GM12878 (cell line): ENCODE results near the gene MDK. TPM values are rescaled to one million over a fixed set of nuclear protein-coding genes. Genes with fewer than 3 reads are reported as not detected.

Experiments
- ATAC-seq: fragments of 200-7000 bp; cut with Tn5 transposase; 3 replicates; pipeline ENCODE4 v1.9.1; 2020; ENCODE audit warnings: mild to moderate bottlenecking, moderate library complexity
- BruUV-seq: library from RNA; stranded (reverse); fragments of 400-500 nt; replicated peaks from 2 replicates; lab custom pipeline; 2021; lab: Mats Ljungman, UMichigan
- CTCF ChIA-PET: fragments of 300-600 bp; sonication (Branson Sonifier 250); formaldehyde crosslinking; extraction: SDS; loops from one replicate; lab custom pipeline; 2021; ENCODE audit warnings: inconsistent platforms; lab: Yijun Ruan, JAX
- POLR2A ChIA-PET: fragments of 350-600 bp; formaldehyde crosslinking; extraction: SDS; loops from one replicate; lab custom pipeline; 2021; ENCODE audit warnings: inconsistent platforms; lab: Charles Lee
- RAD21 ChIA-PET: fragments of 300-600 bp; sonication (Branson Sonifier 250); formaldehyde crosslinking; loops from one replicate; lab custom pipeline; 2023; ENCODE audit warnings: antibody characterized with exemption; ENCODE audit not compliant: unreplicated experiment; lab: Charles Lee
- SMC1A ChIA-PET: fragments of 300-600 bp; sonication (Branson Sonifier 250); formaldehyde crosslinking; loops from one replicate; lab custom pipeline; 2023; ENCODE audit not compliant: unreplicated experiment, uncharacterized antibody; lab: Charles Lee
- DNase-seq: peaks from one replicate; pipeline ENCODE4 v3.0.0-alpha.2; 2011; ENCODE audit warnings: low read depth, low spot score
- FAIRE-seq: peaks from 3 replicates; lab custom pipeline; 2011; peaks lifted over from hg19 to GRCh38; lab: Jason Lieb, UNC
- H2AFZ ChIP-seq: 2 replicates; pipeline ENCODE4 v1.6.0; 2011; ENCODE audit warnings: low read depth, low read length, control low read depth; ENCODE audit not compliant: control insufficient read depth
- H3K27ac ChIP-seq: 2 replicates; pipeline ENCODE4 v1.5.1; 2011; ENCODE audit warnings: control low read depth; ENCODE audit not compliant: control insufficient read depth, insufficient read depth
- H3K27me3 ChIP-seq, 2 experiments: replicated peaks in 1 of 2; 2 replicates each; pipeline versions ENCODE4 v1.6.0 to v1.6.1; 2011; ENCODE audit warnings: low read length in 1 of 2; ENCODE audit not compliant: control insufficient read depth in 2 of 2, insufficient read depth in 2 of 2
- H3K36me3 ChIP-seq, 2 experiments: 2 replicates each; pipeline ENCODE4 v1.5.1; 2011; ENCODE audit warnings: low read length in 1 of 2; ENCODE audit not compliant: control insufficient read depth in 2 of 2, insufficient read depth in 2 of 2
- H3K4me1 ChIP-seq: 2 replicates; pipeline ENCODE4 v1.6.1; 2011; ENCODE audit warnings: mild to moderate bottlenecking, low read length, moderate library complexity, mixed read lengths; ENCODE audit not compliant: control insufficient read depth, insufficient read depth
- H3K4me2 ChIP-seq: 2 replicates; pipeline ENCODE4 v1.6.0; 2011; ENCODE audit warnings: control low read depth; ENCODE audit not compliant: control insufficient read depth, insufficient read depth
- H3K4me3 ChIP-seq: fragments of 200-600 bp; sonication (generic); 2 replicates; pipeline ENCODE4 v1.5.1; 2016
- H3K79me2 ChIP-seq: 2 replicates; pipeline ENCODE4 v1.6.0; 2011; ENCODE audit warnings: low read length; ENCODE audit not compliant: control insufficient read depth, insufficient read depth
- H3K9ac ChIP-seq: 2 replicates; pipeline ENCODE4 v1.8.0; 2011; ENCODE audit warnings: low read length, control low read depth, mixed read lengths; ENCODE audit not compliant: control insufficient read depth, insufficient read depth
- H3K9me3 ChIP-seq: replicated peaks from 3 replicates; pipeline ENCODE4 v1.5.1; 2011; ENCODE audit warnings: mild to moderate bottlenecking, low read length; ENCODE audit not compliant: control insufficient read depth, insufficient read depth
- H4K20me1 ChIP-seq: 2 replicates; pipeline ENCODE4 v1.6.0; 2011; ENCODE audit not compliant: control insufficient read depth, insufficient read depth
- CHD1 ChIP-seq: IDR thresholded peaks from 2 replicates; pipeline ENCODE4 v1.6.1; 2012; ENCODE audit warnings: low read depth, low read length, improper control_type of control experiment
- ZNF384 ChIP-seq: IDR thresholded peaks from 2 replicates; pipeline ENCODE4 v1.6.1; 2012; ENCODE audit warnings: low read depth, mild to moderate bottlenecking, low read length, improper control_type of control experiment, borderline replicate concordance
- WGBS: methylation state at CpG from one replicate; pipeline ENCODE4 v1.1.6; 2016; ENCODE audit warnings: low lambda C conversion rate; ENCODE audit not compliant: insufficient replicate concordance, insufficient coverage; ENCODE audit errors: missing lambda C conversion rate; 5-methylcytosine and 5-hydroxymethylcytosine counted together
- in situ Hi-C: fragments of 300-500 bp; cut with MboI; formaldehyde crosslinking; loops from 9 replicates; pipeline ENCODE4 v1.14.3; 2018; ENCODE audit warnings: mixed read lengths
- intact Hi-C: fragments of 100-400 bp; cut with micrococcal nuclease; formaldehyde crosslinking; loops from one replicate; pipeline ENCODE4 v1.14.2; 2022; ENCODE audit not compliant: unreplicated experiment
- polyA plus RNA-seq, 11 experiments: library from polyadenylated mRNA; depleted of rRNA in 4 of 11; unstranded in 6 of 11; stranded (reverse) in 5 of 11; fragments of >200 nt; fragmentation: Nextera tagmentation in 4 of 11; fragmentation: Illumina TruSeq in 1 of 11; extraction: Ambion mirVana in 4 of 11; extraction: Trizol in 1 of 11; gene quantifications; 1 replicate in 1 of 11; 2 replicates in 10 of 11; pipeline versions ENCODE4 v1.2.1 to v1.2.3, GENCODE V29; 2011 to 2016; ENCODE audit warnings: inconsistent platforms in 2 of 11, missing spikeins in 2 of 11, low read depth in 1 of 11
- total RNA-seq, 4 experiments: library from RNA; depleted of rRNA in 3 of 4; stranded (reverse); fragments of >200 nt in 3 of 4; fragmentation: Illumina TruSeq in 1 of 4; extraction: Trizol in 1 of 4; gene quantifications; 2 replicates each; pipeline versions ENCODE4 v1.2.1 to v1.2.3, GENCODE V29; 2013 to 2021
- TF ChIP-seq, protein P1 (sequence below): fragments of 450-650 bp; formaldehyde crosslinking; IDR thresholded peaks from 2 replicates; pipeline ENCODE4 v1.4.0; 2022; ENCODE audit warnings: mild to moderate bottlenecking, moderate library complexity
- TF ChIP-seq, protein P2 (sequence below): fragments of 450-650 bp; IDR thresholded peaks from 2 replicates; pipeline ENCODE4 v1.6.1; 2016; ENCODE audit warnings: mild to moderate bottlenecking
- TF ChIP-seq, protein P3 (sequence below): fragments of 450-650 bp; conservative IDR thresholded peaks from 2 replicates; pipeline ENCODE4 v1.6.1; 2017; ENCODE audit warnings: mild to moderate bottlenecking, moderate library complexity
- TF ChIP-seq, protein P4 (sequence below), 3 experiments: IDR thresholded peaks in 2 of 3; conservative IDR thresholded peaks in 1 of 3; 2 replicates each; pipeline ENCODE4 v1.5.1; 2011; ENCODE audit warnings: low read depth in 3 of 3, low read length in 3 of 3, mild to moderate bottlenecking in 3 of 3, control low read depth in 2 of 3, moderate library complexity in 2 of 3, inconsistent platforms in 1 of 3, mixed read lengths in 1 of 3; ENCODE audit not compliant: control insufficient read depth in 2 of 3, insufficient read depth in 1 of 3; ENCODE audit errors: extremely low read depth in 1 of 3

The MDK gene
- total and polyA plus RNA-seq, 10 of the 15 experiments (the other 5 are each of a cell fraction or from before 2014, with no cell fraction given): 0.77 to 17.8 (median 9.9) TPM

DNA sequence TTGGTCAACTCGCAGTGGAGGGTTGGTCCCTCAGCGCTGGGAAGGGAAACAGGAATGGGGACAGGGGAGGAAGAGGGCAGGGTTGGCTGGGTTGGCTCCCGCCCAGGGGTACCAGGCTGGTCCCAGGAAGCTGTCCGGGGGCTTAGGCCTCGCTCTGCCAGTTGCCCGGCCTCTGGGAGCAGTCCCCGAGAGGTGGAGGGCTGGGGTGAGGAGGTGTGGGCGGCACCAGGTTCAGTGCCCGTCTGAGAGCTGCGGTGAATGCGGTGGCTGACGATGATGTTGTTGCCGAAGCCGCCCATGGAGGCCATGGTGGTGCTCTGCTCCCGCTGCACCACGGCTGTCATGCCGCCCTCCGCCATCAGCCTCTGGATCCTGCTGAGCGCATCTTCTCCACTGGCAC, 16.1 kb downstream of the MDK start:
- intact Hi-C loops (no loop called here), in situ Hi-C loops (loop anchor here (10.0 kb wide), 1 partner anchor 137 kb away; no protein-coding TSS in a partner anchor)
- no peaks in the 10 kb centered on the region for H3K9me3 ChIP-seq
- H3K9ac ChIP-seq: no peak overlapping the region
- 96% methylated on average over 15 of the region's 19 CpGs for WGBS
- no peak for FAIRE-seq
- DNase-seq: no peak
- no peaks in the 10 kb centered on the region for H3K79me2 ChIP-seq
- TF ChIP-seq, protein P1, sequence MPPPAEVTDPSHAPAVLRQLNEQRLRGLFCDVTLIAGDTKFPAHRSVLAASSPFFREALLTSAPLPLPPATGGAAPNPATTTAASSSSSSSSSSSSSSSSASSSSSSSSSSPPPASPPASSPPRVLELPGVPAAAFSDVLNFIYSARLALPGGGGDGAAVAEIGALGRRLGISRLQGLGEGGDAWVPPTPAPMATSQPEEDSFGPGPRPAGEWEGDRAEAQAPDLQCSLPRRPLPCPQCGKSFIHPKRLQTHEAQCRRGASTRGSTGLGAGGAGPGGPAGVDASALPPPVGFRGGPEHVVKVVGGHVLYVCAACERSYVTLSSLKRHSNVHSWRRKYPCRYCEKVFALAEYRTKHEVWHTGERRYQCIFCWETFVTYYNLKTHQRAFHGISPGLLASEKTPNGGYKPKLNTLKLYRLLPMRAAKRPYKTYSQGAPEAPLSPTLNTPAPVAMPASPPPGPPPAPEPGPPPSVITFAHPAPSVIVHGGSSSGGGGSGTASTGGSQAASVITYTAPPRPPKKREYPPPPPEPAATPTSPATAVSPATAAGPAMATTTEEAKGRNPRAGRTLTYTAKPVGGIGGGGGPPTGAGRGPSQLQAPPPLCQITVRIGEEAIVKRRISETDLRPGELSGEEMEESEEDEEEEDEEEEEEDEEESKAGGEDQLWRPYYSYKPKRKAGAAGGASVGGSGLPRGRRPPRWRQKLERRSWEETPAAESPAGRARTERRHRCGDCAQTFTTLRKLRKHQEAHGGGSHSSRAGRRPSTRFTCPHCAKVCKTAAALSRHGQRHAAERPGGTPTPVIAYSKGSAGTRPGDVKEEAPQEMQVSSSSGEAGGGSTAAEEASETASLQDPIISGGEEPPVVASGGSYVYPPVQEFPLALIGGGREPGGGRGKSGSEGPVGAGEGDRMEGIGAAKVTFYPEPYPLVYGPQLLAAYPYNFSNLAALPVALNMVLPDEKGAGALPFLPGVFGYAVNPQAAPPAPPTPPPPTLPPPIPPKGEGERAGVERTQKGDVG (CRISPR knock-in tag): no peak
- TF ChIP-seq, protein P2, sequence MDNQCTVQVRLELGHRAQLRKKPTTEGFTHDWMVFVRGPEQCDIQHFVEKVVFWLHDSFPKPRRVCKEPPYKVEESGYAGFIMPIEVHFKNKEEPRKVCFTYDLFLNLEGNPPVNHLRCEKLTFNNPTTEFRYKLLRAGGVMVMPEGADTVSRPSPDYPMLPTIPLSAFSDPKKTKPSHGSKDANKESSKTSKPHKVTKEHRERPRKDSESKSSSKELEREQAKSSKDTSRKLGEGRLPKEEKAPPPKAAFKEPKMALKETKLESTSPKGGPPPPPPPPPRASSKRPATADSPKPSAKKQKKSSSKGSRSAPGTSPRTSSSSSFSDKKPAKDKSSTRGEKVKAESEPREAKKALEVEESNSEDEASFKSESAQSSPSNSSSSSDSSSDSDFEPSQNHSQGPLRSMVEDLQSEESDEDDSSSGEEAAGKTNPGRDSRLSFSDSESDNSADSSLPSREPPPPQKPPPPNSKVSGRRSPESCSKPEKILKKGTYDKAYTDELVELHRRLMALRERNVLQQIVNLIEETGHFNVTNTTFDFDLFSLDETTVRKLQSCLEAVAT: no peak
- TF ChIP-seq, protein P3, sequence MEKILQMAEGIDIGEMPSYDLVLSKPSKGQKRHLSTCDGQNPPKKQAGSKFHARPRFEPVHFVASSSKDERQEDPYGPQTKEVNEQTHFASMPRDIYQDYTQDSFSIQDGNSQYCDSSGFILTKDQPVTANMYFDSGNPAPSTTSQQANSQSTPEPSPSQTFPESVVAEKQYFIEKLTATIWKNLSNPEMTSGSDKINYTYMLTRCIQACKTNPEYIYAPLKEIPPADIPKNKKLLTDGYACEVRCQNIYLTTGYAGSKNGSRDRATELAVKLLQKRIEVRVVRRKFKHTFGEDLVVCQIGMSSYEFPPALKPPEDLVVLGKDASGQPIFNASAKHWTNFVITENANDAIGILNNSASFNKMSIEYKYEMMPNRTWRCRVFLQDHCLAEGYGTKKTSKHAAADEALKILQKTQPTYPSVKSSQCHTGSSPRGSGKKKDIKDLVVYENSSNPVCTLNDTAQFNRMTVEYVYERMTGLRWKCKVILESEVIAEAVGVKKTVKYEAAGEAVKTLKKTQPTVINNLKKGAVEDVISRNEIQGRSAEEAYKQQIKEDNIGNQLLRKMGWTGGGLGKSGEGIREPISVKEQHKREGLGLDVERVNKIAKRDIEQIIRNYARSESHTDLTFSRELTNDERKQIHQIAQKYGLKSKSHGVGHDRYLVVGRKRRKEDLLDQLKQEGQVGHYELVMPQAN: no peak
- TF ChIP-seq ZNF384: no peak
- TF ChIP-seq, protein P4, sequence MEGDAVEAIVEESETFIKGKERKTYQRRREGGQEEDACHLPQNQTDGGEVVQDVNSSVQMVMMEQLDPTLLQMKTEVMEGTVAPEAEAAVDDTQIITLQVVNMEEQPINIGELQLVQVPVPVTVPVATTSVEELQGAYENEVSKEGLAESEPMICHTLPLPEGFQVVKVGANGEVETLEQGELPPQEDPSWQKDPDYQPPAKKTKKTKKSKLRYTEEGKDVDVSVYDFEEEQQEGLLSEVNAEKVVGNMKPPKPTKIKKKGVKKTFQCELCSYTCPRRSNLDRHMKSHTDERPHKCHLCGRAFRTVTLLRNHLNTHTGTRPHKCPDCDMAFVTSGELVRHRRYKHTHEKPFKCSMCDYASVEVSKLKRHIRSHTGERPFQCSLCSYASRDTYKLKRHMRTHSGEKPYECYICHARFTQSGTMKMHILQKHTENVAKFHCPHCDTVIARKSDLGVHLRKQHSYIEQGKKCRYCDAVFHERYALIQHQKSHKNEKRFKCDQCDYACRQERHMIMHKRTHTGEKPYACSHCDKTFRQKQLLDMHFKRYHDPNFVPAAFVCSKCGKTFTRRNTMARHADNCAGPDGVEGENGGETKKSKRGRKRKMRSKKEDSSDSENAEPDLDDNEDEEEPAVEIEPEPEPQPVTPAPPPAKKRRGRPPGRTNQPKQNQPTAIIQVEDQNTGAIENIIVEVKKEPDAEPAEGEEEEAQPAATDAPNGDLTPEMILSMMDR (IDR thresholded peaks at IDR 0.05 in 2 of 3, conservative IDR thresholded peaks at IDR 0.05 in 1 of 3; ENCODE audit: control insufficient read depth in 2 of 3, extremely low read depth in 1 of 3, insufficient read depth in 1 of 3, low read depth in 3 of 3, low read length in 3 of 3): no peak
- no peak for TF ChIP-seq CHD1
- H3K4me2 ChIP-seq: no peak overlapping the region
- no TSS peak for BruUV-seq
- no peak overlapping the region for H2AFZ ChIP-seq
- no peak overlapping the region for H3K27ac ChIP-seq
- no peak for ATAC-seq
- peaks cover 0 to 18% of the 10 kb centered on the region in 2 experiments; a peak in 3 of 4 replicates for H3K36me3 ChIP-seq
- ChIA-PET POLR2A (no interaction called here), RAD21 (no interaction called here), SMC1A (no interaction called here), CTCF (interaction anchor here (0.6 to 1.3 kb wide), 2 partner anchors 9 to 92 kb away, joined by 3 to 5 read pairs; no protein-coding TSS in a partner anchor)
- H3K27me3 ChIP-seq: no peaks in the 10 kb centered on the region
- H3K4me3 ChIP-seq: no peak overlapping the region
- no peaks in the 10 kb centered on the region for H4K20me1 ChIP-seq
- peaks cover 3% of the 10 kb centered on the region; the same call in 1 of the 2 replicates for H3K4me1 ChIP-seq
